Limb (tissue), 2 donors: Measurements from ENCODE around the gene MYG1.

Experiments
- DNase-seq, 2 donors: peaks; one replicate each; pipeline ENCODE4 v3.0.0-alpha.2; 2016; ENCODE audit errors: extremely low spot score in 2 of 2

The MYG1 gene

DNA sequence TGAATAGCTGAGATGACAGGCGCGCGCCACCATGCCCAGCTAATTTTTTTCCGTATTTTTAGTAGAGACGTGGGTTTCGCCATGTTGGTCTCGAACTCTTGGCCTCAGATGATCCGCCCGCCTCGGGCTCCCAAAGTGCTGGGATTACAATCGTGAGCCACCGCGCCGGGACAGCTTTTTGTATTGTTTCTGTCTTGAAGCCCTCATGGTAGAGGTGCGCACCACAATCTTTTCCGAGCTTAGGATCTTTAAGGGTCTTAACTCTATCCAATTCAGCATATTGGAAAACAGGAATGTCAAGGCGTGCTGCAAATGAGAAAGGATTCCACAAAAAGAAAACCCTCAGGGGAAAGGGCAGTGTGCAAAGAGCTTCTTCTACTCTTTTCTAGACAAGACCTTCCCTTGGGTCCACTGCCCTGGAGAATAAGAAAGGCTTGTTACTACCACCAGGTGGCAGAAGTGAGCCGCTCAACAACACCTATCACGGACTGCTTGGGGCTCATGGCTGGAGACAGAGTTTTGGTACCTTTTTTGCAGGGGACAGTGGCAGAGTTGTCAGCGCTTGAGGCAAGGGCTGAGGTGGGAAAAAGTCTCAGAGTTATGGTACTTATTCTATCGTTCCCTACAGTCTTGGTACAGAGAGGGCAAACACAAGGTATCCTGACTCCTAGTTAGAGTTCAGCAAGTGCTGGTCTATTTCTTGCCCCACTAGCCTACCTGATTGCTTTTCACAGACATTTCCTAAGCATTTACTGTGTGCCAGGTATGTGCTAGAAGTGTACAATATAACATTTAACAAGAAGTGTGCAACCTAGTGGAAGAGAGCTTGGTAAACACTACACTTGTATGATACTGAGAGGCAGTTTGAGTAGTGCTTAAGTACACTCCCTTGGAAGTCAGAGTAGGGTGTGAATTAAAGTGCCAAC is 53.1 kb downstream of the MYG1 start:
- peak; percentile 83 to 86 for DNase-seq

DNA sequence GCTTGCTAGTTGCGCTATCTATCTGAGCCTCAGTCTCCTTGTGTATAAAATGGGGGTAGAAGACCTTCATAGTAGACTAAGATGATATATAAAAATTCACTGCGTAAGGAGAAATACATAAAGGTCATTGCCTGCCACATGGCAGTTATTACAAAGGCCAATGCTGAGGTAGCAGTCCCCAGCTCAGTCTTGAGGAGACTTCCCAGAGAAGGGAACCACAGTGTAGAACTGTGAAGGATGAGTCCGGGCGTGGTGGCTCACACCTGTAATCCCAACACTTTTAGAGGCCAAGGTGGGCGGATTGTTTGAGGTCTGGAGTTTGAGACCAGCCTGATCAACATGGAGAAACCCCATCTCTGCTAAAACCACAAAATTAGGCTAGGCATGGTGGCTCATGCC is 53.8 kb downstream of the MYG1 start:
- DNase-seq, result no peak

DNA sequence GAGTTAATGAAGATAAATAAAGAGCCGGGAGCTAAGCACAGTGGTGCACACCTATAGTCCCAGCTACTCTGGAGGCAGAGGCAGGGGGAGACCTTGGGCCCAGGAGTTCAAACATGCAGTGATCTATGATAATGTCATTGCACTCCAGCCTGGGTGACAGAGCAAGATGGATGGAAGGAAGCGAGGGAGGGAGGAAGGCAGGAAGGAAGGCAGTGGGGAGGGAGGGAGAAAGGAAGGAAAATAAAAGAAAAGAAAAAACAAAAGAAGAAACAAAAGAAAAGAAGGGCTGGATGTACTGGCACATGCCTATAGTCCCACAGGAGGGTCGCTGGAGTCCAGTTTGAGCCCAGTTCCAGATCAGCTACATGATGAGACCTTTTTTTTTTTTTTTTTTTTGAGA is 55.6 kb downstream of the MYG1 start:
- DNase-seq, result no peak
